Neural progenitor cell (in vitro differentiated cells): ENCODE measurements around the gene USP17L26. TPM values are rescaled to one million over a fixed set of nuclear protein-coding genes. Genes with fewer than 3 reads are reported as not detected.
"Not testable (repeated sequence)": the region's sequence is repeated elsewhere in the genome, so short reads cannot be mapped to it uniquely, and the experiment has no call there.

Experiments used
- DNase-seq: peaks from one replicate; pipeline ENCODE4 v3.0.0-alpha.2; 2016; ENCODE audit warnings: low spot score
- H2AFZ ChIP-seq: fragments of 200-600 bp; sonication (generic); replicated peaks from 2 replicates; pipeline ENCODE4 v1.6.1; 2016; ENCODE audit warnings: antibody characterized with exemption
- H3F3A ChIP-seq: fragments of 200-600 bp; sonication (generic); 2 replicates; pipeline ENCODE4 v1.6.1; 2016; ENCODE audit warnings: antibody characterized with exemption, low read depth
- H3K27ac ChIP-seq: fragments of 200-600 bp; sonication (generic); 2 replicates; pipeline ENCODE4 v1.5.1; 2016; ENCODE audit warnings: mild to moderate bottlenecking
- H3K27me3 ChIP-seq: fragments of 200-600 bp; sonication (generic); 2 replicates; pipeline ENCODE4 v1.6.1; 2016; ENCODE audit warnings: mild to moderate bottlenecking, moderate library complexity
- H3K36me3 ChIP-seq: fragments of 200-600 bp; sonication (generic); 2 replicates; pipeline ENCODE4 v1.5.1; 2016
- H3K4me1 ChIP-seq: fragments of 200-600 bp; sonication (generic); 2 replicates; pipeline ENCODE4 v1.6.1; 2016; ENCODE audit warnings: mixed run types
- H3K4me2 ChIP-seq: fragments of 200-600 bp; sonication (generic); 2 replicates; pipeline ENCODE4 v1.6.1; 2016
- H3K4me3 ChIP-seq: fragments of 200-600 bp; sonication (generic); 2 replicates; pipeline ENCODE4 v1.5.1; 2016
- H3K79me2 ChIP-seq: fragments of 200-600 bp; sonication (generic); 2 replicates; pipeline ENCODE4 v1.6.1; 2016; ENCODE audit warnings: low read depth
- H3K9ac ChIP-seq: fragments of 200-600 bp; sonication (generic); 2 replicates; pipeline ENCODE4 v1.6.1; 2016
- H3K9me3 ChIP-seq: fragments of 200-600 bp; sonication (generic); 2 replicates; pipeline ENCODE4 v1.5.1; 2016; ENCODE audit warnings: low read depth
- H4K20me1 ChIP-seq: fragments of 200-600 bp; sonication (generic); 2 replicates; pipeline ENCODE4 v1.6.1; 2016; ENCODE audit warnings: low read depth
- H3K27ac Mint-ChIP-seq: 3 replicates; pipeline ENCODE4 v1.8.0; 2021; ENCODE audit warnings: mixed read lengths
- H3K27me3 Mint-ChIP-seq: 2 replicates; pipeline ENCODE4 v1.8.0; 2022; ENCODE audit warnings: low read depth, mild to moderate bottlenecking, inconsistent platforms, moderate library complexity, mixed read lengths; ENCODE audit not compliant: insufficient read depth
- H3K36me3 Mint-ChIP-seq: 3 replicates; pipeline ENCODE4 v1.8.0; 2021; ENCODE audit warnings: mixed read lengths
- H3K4me1 Mint-ChIP-seq: 3 replicates; pipeline ENCODE4 v1.8.0; 2021; ENCODE audit warnings: mixed read lengths
- H3K4me3 Mint-ChIP-seq: 3 replicates; pipeline ENCODE4 v1.8.0; 2021; ENCODE audit warnings: mild to moderate bottlenecking, moderate library complexity, mixed read lengths
- H3K9me3 Mint-ChIP-seq: 3 replicates; pipeline ENCODE4 v1.8.0; 2020; ENCODE audit warnings: mixed read lengths
- CTCF ChIP-seq: fragments of 200-600 bp; sonication (generic); IDR thresholded peaks from 2 replicates; pipeline ENCODE4 v1.5.1; 2017; ENCODE audit warnings: antibody characterized with exemption, mild to moderate bottlenecking
- EZH2 ChIP-seq: fragments of 200-600 bp; sonication (generic); IDR thresholded peaks from 2 replicates; pipeline ENCODE4 v1.6.1; 2017; ENCODE audit warnings: antibody characterized with exemption, mild to moderate bottlenecking, moderate library complexity
- EZH2phosphoT487 ChIP-seq: fragments of 200-600 bp; sonication (generic); IDR thresholded peaks from 2 replicates; pipeline ENCODE4 v1.6.1; 2017; ENCODE audit warnings: antibody characterized with exemption
- total RNA-seq: library from RNA; depleted of rRNA; stranded (reverse); fragments of >200 nt; gene quantifications from 2 replicates; pipeline ENCODE4 v1.2.3, GENCODE V29; 2015; ENCODE audit warnings: low replicate concordance

The USP17L26 gene
- total RNA-seq, 1 donor from 2014 or later: not detected

- H3K36me3 Mint-ChIP-seq, H3K9ac ChIP-seq, H3K9me3 ChIP-seq, H3K27me3 Mint-ChIP-seq, H3K4me2 ChIP-seq, H3K27me3 ChIP-seq, H3K79me2 ChIP-seq, H3K36me3 ChIP-seq, H3K27ac Mint-ChIP-seq, H2AFZ ChIP-seq, H3K4me3 ChIP-seq, H3F3A ChIP-seq, H3K4me1 ChIP-seq, H3K4me3 Mint-ChIP-seq, H3K4me1 Mint-ChIP-seq, H3K9me3 Mint-ChIP-seq, DNase-seq, H3K27ac ChIP-seq, H4K20me1 ChIP-seq: not testable (repeated sequence)
Observed at GRCh38 chr4:9353338-9353737, 18.9 kb downstream of the USP17L26 start, which contains the start of gene USP17L29. Gene USP17L29, plus strand, starts transcription at chr4:9353638. Its CDS starts 0 bp downstream, at chr4:9353638.

GRCh38 chr4:9362829-9363228 lies 28.4 kb downstream of the USP17L26 start, which contains the start of gene USP17L30:
Gene USP17L30, plus strand, starts transcription at chr4:9363129. Its CDS starts 0 bp downstream, at chr4:9363129.
- H3K9me3 ChIP-seq, H2AFZ ChIP-seq, H3K79me2 ChIP-seq, H3K27me3 Mint-ChIP-seq, H3F3A ChIP-seq, H3K9me3 Mint-ChIP-seq, H3K36me3 ChIP-seq, H3K4me2 ChIP-seq, H3K4me3 ChIP-seq, H3K27ac ChIP-seq, H3K27me3 ChIP-seq, H3K4me1 ChIP-seq, H3K4me1 Mint-ChIP-seq, H3K9ac ChIP-seq, H3K36me3 Mint-ChIP-seq, H4K20me1 ChIP-seq, H3K27ac Mint-ChIP-seq, DNase-seq, H3K4me3 Mint-ChIP-seq: not testable (repeated sequence)

GRCh38 chr4:9379881-9380280 lies 45.4 kb downstream of the USP17L26 start:
- H2AFZ ChIP-seq, H3F3A ChIP-seq, H3K27me3 ChIP-seq, H3K9ac ChIP-seq, H4K20me1 ChIP-seq, H3K27ac Mint-ChIP-seq, H3K4me3 ChIP-seq, H3K79me2 ChIP-seq, H3K27me3 Mint-ChIP-seq, H3K4me1 Mint-ChIP-seq, H3K27ac ChIP-seq, H3K9me3 Mint-ChIP-seq, H3K4me3 Mint-ChIP-seq, DNase-seq, H3K9me3 ChIP-seq, H3K36me3 ChIP-seq, H3K4me1 ChIP-seq, H3K4me2 ChIP-seq, H3K36me3 Mint-ChIP-seq: not testable (repeated sequence)

GRCh38 chr4:9381012-9381534 lies 46.6 kb downstream of the USP17L26 start:
- not testable (repeated sequence) for H4K20me1 ChIP-seq, H3F3A ChIP-seq, H3K9me3 ChIP-seq, H3K36me3 Mint-ChIP-seq, H3K27me3 Mint-ChIP-seq, H3K4me1 Mint-ChIP-seq, H3K4me2 ChIP-seq, H3K4me3 Mint-ChIP-seq, H3K9me3 Mint-ChIP-seq, H3K36me3 ChIP-seq, H3K79me2 ChIP-seq, H3K9ac ChIP-seq, H3K27ac Mint-ChIP-seq, H3K4me1 ChIP-seq, H3K27me3 ChIP-seq, H3K27ac ChIP-seq
- TF ChIP-seq CTCF: peak; percentile 61
- Histone ChIP-seq H3K4me3 (peak overlapping the region; percentile 15), H2AFZ (peak overlapping the region; percentile 76)
- DNase-seq: peak; percentile 3

GRCh38 chr4:9384126-9384525 lies 49.7 kb downstream of the USP17L26 start:
- H3K4me1 Mint-ChIP-seq: no peaks in the 10 kb centered on the region
- Histone ChIP-seq H3K79me2 (no peaks in the 10 kb centered on the region), H3K9ac (no peak overlapping the region)

More at GRCh38 chr4:9384126-9384525, 49.7 kb downstream of the USP17L26 start:
- no peak for DNase-seq
- H3K4me3 Mint-ChIP-seq: no peak overlapping the region
- no peak for TF ChIP-seq CTCF
- TF ChIP-seq EZH2: no peak
- no peak for TF ChIP-seq EZH2phosphoT487
- Histone ChIP-seq H2AFZ (no peak overlapping the region), H4K20me1 (no peaks in the 10 kb centered on the region), H3K4me2 (no peak overlapping the region), H3K4me1 (no peaks in the 10 kb centered on the region), H3K4me3 (no peak overlapping the region), H3K27me3 (no peaks in the 10 kb centered on the region), H3K27ac (no peak overlapping the region), H3K36me3 (no peaks in the 10 kb centered on the region), H3F3A (no peaks in the 10 kb centered on the region), H3K9me3 (no peaks in the 10 kb centered on the region)
- peaks cover 2% of the 10 kb centered on the region for H3K9me3 Mint-ChIP-seq
- no peaks in the 10 kb centered on the region for H3K36me3 Mint-ChIP-seq
- no peak overlapping the region for H3K27ac Mint-ChIP-seq
- peaks cover 3% of the 10 kb centered on the region for H3K27me3 Mint-ChIP-seq
